ENCODE data around the gene CADPS. TPM values are rescaled to one million over a fixed set of nuclear protein-coding genes. Genes with fewer than 3 reads are reported as not detected.

The CADPS gene
- total RNA-seq, 2 experiments from 2014 or later: not detected

GRCh38 chr3:62727536-62727935 is 147.7 kb downstream of the CADPS start:
- DNase-seq: no peak
- ChIA-PET CTCF (no interaction called here), POLR2A (no interaction called here)
- peaks cover 2% of the 10 kb centered on the region for H3K27me3 Mint-ChIP-seq
- H3K36me3 Mint-ChIP-seq (ENCODE audit: low read depth): no peaks in the 10 kb centered on the region
- no peak overlapping the region for H3K27ac Mint-ChIP-seq
- intact Hi-C loops (cut with DNase I, micrococcal nuclease): no loop called here
- no peaks in the 10 kb centered on the region for H3K4me1 Mint-ChIP-seq
- no peak for ATAC-seq
- H3K4me3 Mint-ChIP-seq: no peak overlapping the region
- no peaks in the 10 kb centered on the region for H3K9me3 Mint-ChIP-seq (ENCODE audit: low read depth)

GRCh38 chr3:62724503-62724902 is 150.7 kb downstream of the CADPS start:
- H3K36me3 Mint-ChIP-seq (ENCODE audit: low read depth): no peaks in the 10 kb centered on the region

GRCh38 chr3:62723914-62724217 is 151.3 kb downstream of the CADPS start:
- Mint-ChIP-seq H3K27ac (no peak overlapping the region), H3K4me3 (no peak overlapping the region), H3K9me3 (ENCODE audit: low read depth) (no peaks in the 10 kb centered on the region), H3K27me3 (peaks cover 5% of the 10 kb centered on the region), H3K4me1 (no peaks in the 10 kb centered on the region), H3K36me3 (ENCODE audit: low read depth) (no peaks in the 10 kb centered on the region)
- DNase-seq (no peak), ATAC-seq (no peak)
- POLR2A ChIA-PET: no interaction called here
- intact Hi-C loops (cut with DNase I, micrococcal nuclease): no loop called here
- CTCF ChIA-PET: interaction anchor here (0.6 to 1.1 kb wide), 2 partner anchors 9 to 1026 kb away, joined by 3 to 4 read pairs; no protein-coding TSS in a partner anchor

More at GRCh38 chr3:62724503-62724902, 150.7 kb downstream of the CADPS start:
- POLR2A ChIA-PET: no interaction called here
- H3K9me3 Mint-ChIP-seq (ENCODE audit: low read depth): no peaks in the 10 kb centered on the region
- no peak overlapping the region for H3K4me3 Mint-ChIP-seq
- DNase-seq (no peak), ATAC-seq (no peak)
- intact Hi-C loops (cut with DNase I, micrococcal nuclease): no loop called here
- CTCF ChIA-PET: interaction anchor here (0.6 to 0.8 kb wide), 2 partner anchors 11 to 1026 kb away, joined by 3 read pairs; no protein-coding TSS in a partner anchor
- no peak overlapping the region for H3K27ac Mint-ChIP-seq
- H3K27me3 Mint-ChIP-seq: peaks cover 5% of the 10 kb centered on the region
- H3K4me1 Mint-ChIP-seq: no peaks in the 10 kb centered on the region

GRCh38 chr3:62723166-62723913 is 151.9 kb downstream of the CADPS start:
- peaks cover 5% of the 10 kb centered on the region for H3K27me3 Mint-ChIP-seq
- H3K36me3 Mint-ChIP-seq (ENCODE audit: low read depth): no peaks in the 10 kb centered on the region
- ATAC-seq: no peak
- ChIA-PET CTCF (interaction anchor here (0.6 to 1.1 kb wide), 2 partner anchors 9 to 1027 kb away, joined by 3 to 4 read pairs; no protein-coding TSS in a partner anchor), POLR2A (no interaction called here)
- no peak for DNase-seq
- H3K27ac Mint-ChIP-seq: no peak overlapping the region
- H3K4me1 Mint-ChIP-seq: no peaks in the 10 kb centered on the region
- H3K9me3 Mint-ChIP-seq (ENCODE audit: low read depth): no peaks in the 10 kb centered on the region
- intact Hi-C loops (cut with DNase I, micrococcal nuclease): no loop called here
- no peak overlapping the region for H3K4me3 Mint-ChIP-seq

GRCh38 chr3:62722344-62722743 is 152.9 kb downstream of the CADPS start:
- ATAC-seq (no peak), DNase-seq (no peak)
- Mint-ChIP-seq H3K4me3 (no peak overlapping the region), H3K9me3 (ENCODE audit: low read depth) (no peaks in the 10 kb centered on the region), H3K36me3 (ENCODE audit: low read depth) (no peaks in the 10 kb centered on the region), H3K27me3 (peaks cover 8% of the 10 kb centered on the region), H3K4me1 (no peaks in the 10 kb centered on the region), H3K27ac (no peak overlapping the region)
- CTCF ChIA-PET: no interaction called here
- intact Hi-C loops (cut with DNase I, micrococcal nuclease): no loop called here
- POLR2A ChIA-PET: no interaction called here

- H3K4me3 Mint-ChIP-seq: no peak overlapping the region
- peaks cover 5% of the 10 kb centered on the region for H3K27me3 Mint-ChIP-seq
- intact Hi-C loops (cut with DNase I, micrococcal nuclease): no loop called here
- ATAC-seq: no peak
- H3K27ac Mint-ChIP-seq: no peak overlapping the region
- CTCF ChIA-PET: no interaction called here
- H3K9me3 Mint-ChIP-seq (ENCODE audit: low read depth): no peaks in the 10 kb centered on the region
- POLR2A ChIA-PET: interaction anchor here (0.6 kb wide), 1 partner anchor 1606 kb away, joined by 3 read pairs; no protein-coding TSS in a partner anchor
- H3K4me1 Mint-ChIP-seq: no peaks in the 10 kb centered on the region
- DNase-seq: no peak
- H3K36me3 Mint-ChIP-seq (ENCODE audit: low read depth): no peaks in the 10 kb centered on the region
These were observed 156.5 kb downstream of the CADPS start for GRCh38 chr3:62718515-62719320.

GRCh38 chr3:62718011-62718410 is 157.2 kb downstream of the CADPS start:
- ChIA-PET CTCF (no interaction called here), POLR2A (interaction anchor here (0.6 kb wide), 1 partner anchor 1607 kb away, joined by 3 read pairs; no protein-coding TSS in a partner anchor)
- no peaks in the 10 kb centered on the region for H3K4me1 Mint-ChIP-seq
- H3K4me3 Mint-ChIP-seq: no peak overlapping the region
- DNase-seq (no peak), ATAC-seq (no peak)
- no peaks in the 10 kb centered on the region for H3K9me3 Mint-ChIP-seq (ENCODE audit: low read depth)
- peaks cover 5% of the 10 kb centered on the region for H3K27me3 Mint-ChIP-seq
- intact Hi-C loops (cut with DNase I, micrococcal nuclease): no loop called here
- H3K36me3 Mint-ChIP-seq (ENCODE audit: low read depth): no peaks in the 10 kb centered on the region
- H3K27ac Mint-ChIP-seq: no peak overlapping the region

GRCh38 chr3:62712746-62713145 is 162.5 kb downstream of the CADPS start:
- Mint-ChIP-seq H3K27me3 (no peaks in the 10 kb centered on the region), H3K36me3 (ENCODE audit: low read depth) (no peaks in the 10 kb centered on the region), H3K27ac (no peak overlapping the region), H3K9me3 (ENCODE audit: low read depth) (no peaks in the 10 kb centered on the region), H3K4me1 (no peaks in the 10 kb centered on the region), H3K4me3 (no peak overlapping the region)
- intact Hi-C loops (cut with DNase I, micrococcal nuclease): no loop called here
- ATAC-seq (no peak), DNase-seq (no peak)
- ChIA-PET POLR2A (no interaction called here), CTCF (no interaction called here)

GRCh38 chr3:62710751-62711150 is 164.5 kb downstream of the CADPS start:
- ATAC-seq: no peak
- H3K27ac Mint-ChIP-seq: no peak overlapping the region

GRCh38 chr3:62708638-62709373 is 166.4 kb downstream of the CADPS start:
- H3K4me1 Mint-ChIP-seq: no peaks in the 10 kb centered on the region
- H3K4me3 Mint-ChIP-seq: no peak overlapping the region
- DNase-seq (no peak), ATAC-seq (no peak)
- no peaks in the 10 kb centered on the region for H3K9me3 Mint-ChIP-seq (ENCODE audit: low read depth)
- no peaks in the 10 kb centered on the region for H3K36me3 Mint-ChIP-seq (ENCODE audit: low read depth)
- ChIA-PET CTCF (no interaction called here), POLR2A (no interaction called here)
- intact Hi-C loops (cut with DNase I, micrococcal nuclease): no loop called here
- no peaks in the 10 kb centered on the region for H3K27me3 Mint-ChIP-seq
- H3K27ac Mint-ChIP-seq: no peak overlapping the region

More at GRCh38 chr3:62710751-62711150, 164.5 kb downstream of the CADPS start:
- H3K4me1 Mint-ChIP-seq: no peaks in the 10 kb centered on the region
- no peaks in the 10 kb centered on the region for H3K36me3 Mint-ChIP-seq (ENCODE audit: low read depth)
- H3K4me3 Mint-ChIP-seq: no peak overlapping the region
- CTCF ChIA-PET: interaction anchor here (1.2 kb wide), 1 partner anchor 34 kb away, joined by 3 read pairs; no protein-coding TSS in a partner anchor
- no peaks in the 10 kb centered on the region for H3K27me3 Mint-ChIP-seq
- no peak for DNase-seq
- intact Hi-C loops (cut with DNase I, micrococcal nuclease): loop anchor here in 1 of 2 experiments (1.0 kb wide), 1 partner anchor 32 kb away; no protein-coding TSS in a partner anchor
- POLR2A ChIA-PET: no interaction called here
- no peaks in the 10 kb centered on the region for H3K9me3 Mint-ChIP-seq (ENCODE audit: low read depth)

- DNase-seq (no peak), ATAC-seq (no peak)
- Mint-ChIP-seq H3K27me3 (no peaks in the 10 kb centered on the region), H3K4me3 (no peak overlapping the region), H3K27ac (no peak overlapping the region), H3K9me3 (ENCODE audit: low read depth) (no peaks in the 10 kb centered on the region), H3K4me1 (no peaks in the 10 kb centered on the region), H3K36me3 (ENCODE audit: low read depth) (no peaks in the 10 kb centered on the region)
- intact Hi-C loops (cut with DNase I, micrococcal nuclease): no loop called here
- ChIA-PET POLR2A (no interaction called here), CTCF (no interaction called here)
These were observed 169.5 kb downstream of the CADPS start for GRCh38 chr3:62705721-62706120.

All from activated CD4-positive, alpha-beta T cell treated with anti-CD3 and anti-CD28 coated beads for 36 hours (primary cell).